Activated T-cell treated with anti-CD3 and anti-CD28 coated beads, Interleukin-2, amount 50 U/mL, for 72 hours (primary cell): Measurements from ENCODE around the gene SRBD1. TPM values are rescaled to one million over a fixed set of nuclear protein-coding genes. Genes with fewer than 3 reads are reported as not detected.
A peak's percentile ranks its signal among the peaks of the same experiment; 100 is the strongest.

Source experiments
- ATAC-seq, 2 donors: fragments of 150-1000 bp; cut with Tn5 transposase; replicated peaks in 1 of 2; 2 replicates each; pipeline ENCODE4 v1.10.0; 2021; ENCODE audit warnings: moderate library complexity in 2 of 2, mild to moderate bottlenecking in 1 of 2
- DNase-seq, 2 donors: peaks; one replicate each; pipeline ENCODE4 v3.0.0; 2021 to 2022; ENCODE audit warnings: mixed read lengths in 1 of 2
- H3K27ac Mint-ChIP-seq: one replicate; pipeline ENCODE4 v1.8.0; 2022; ENCODE audit warnings: mild to moderate bottlenecking, moderate library complexity, mixed read lengths
- H3K27me3 Mint-ChIP-seq: one replicate; pipeline ENCODE4 v1.8.0; 2022; ENCODE audit warnings: low read depth, mixed read lengths
- H3K36me3 Mint-ChIP-seq, 2 donors: one replicate each; pipeline ENCODE4 v1.8.0; 2022; ENCODE audit warnings: mixed read lengths in 2 of 2, mild to moderate bottlenecking in 1 of 2; ENCODE audit not compliant: insufficient read depth in 2 of 2
- H3K4me1 Mint-ChIP-seq: one replicate; pipeline ENCODE4 v1.8.0; 2022; ENCODE audit warnings: low read depth, mixed read lengths
- H3K4me3 Mint-ChIP-seq, 2 donors: one replicate each; pipeline ENCODE4 v1.8.0; 2022; ENCODE audit warnings: mild to moderate bottlenecking in 2 of 2, mixed read lengths in 2 of 2, moderate library complexity in 2 of 2
- H3K9me3 Mint-ChIP-seq, 2 donors: one replicate each; pipeline ENCODE4 v1.8.0; 2022; ENCODE audit warnings: mixed read lengths in 2 of 2
- total RNA-seq, 2 donors: library from RNA; stranded (reverse); gene quantifications; one replicate each; pipeline ENCODE4 v1.2.3, GENCODE V29; 2022

Gene SRBD1
- total RNA-seq, 2 donors from 2014 or later: 19.0 to 20.3 TPM

- peaks cover 25% of the 10 kb centered on the region for H3K27me3 Mint-ChIP-seq
- H3K36me3 Mint-ChIP-seq: peaks cover 2 to 5% of the 10 kb centered on the region in 2 donors
- ATAC-seq (no peak), DNase-seq (no peak)
- H3K4me3 Mint-ChIP-seq: no peak overlapping the region
- H3K27ac Mint-ChIP-seq: no peak overlapping the region
- peaks cover 29% of the 10 kb centered on the region for H3K4me1 Mint-ChIP-seq
- H3K9me3 Mint-ChIP-seq: no peaks in the 10 kb centered on the region
Measured at GRCh38 chr2:45647986-45648520, 37.0 kb upstream of the SRBD1 start.

GRCh38 chr2:45647356-45647755 is 36.3 kb upstream of the SRBD1 start:
- Mint-ChIP-seq H3K9me3 (no peaks in the 10 kb centered on the region), H3K36me3 (peaks cover 2% of the 10 kb centered on the region in 2 donors), H3K4me3 (no peak overlapping the region), H3K27ac (no peak overlapping the region), H3K4me1 (peaks cover 22% of the 10 kb centered on the region), H3K27me3 (peaks cover 19% of the 10 kb centered on the region)
- DNase-seq: no peak
- no peak for ATAC-seq

GRCh38 chr2:45646289-45646688 is 35.2 kb upstream of the SRBD1 start:
- no peaks in the 10 kb centered on the region for H3K9me3 Mint-ChIP-seq
- peaks cover 2% of the 10 kb centered on the region in 2 donors for H3K36me3 Mint-ChIP-seq
- no peak overlapping the region for H3K4me3 Mint-ChIP-seq
- H3K27ac Mint-ChIP-seq: no peak overlapping the region
- DNase-seq (no peak), ATAC-seq (no peak)
- peaks cover 25% of the 10 kb centered on the region for H3K27me3 Mint-ChIP-seq
- H3K4me1 Mint-ChIP-seq: peaks cover 17% of the 10 kb centered on the region

- no peaks in the 10 kb centered on the region for H3K36me3 Mint-ChIP-seq
- peaks cover 44% of the 10 kb centered on the region for H3K27me3 Mint-ChIP-seq
- peaks cover 11% of the 10 kb centered on the region for H3K4me1 Mint-ChIP-seq
- H3K4me3 Mint-ChIP-seq: peak overlapping the region; percentile 84
- no peaks in the 10 kb centered on the region for H3K9me3 Mint-ChIP-seq
- peak; percentile 98 for ATAC-seq
- no peak overlapping the region for H3K27ac Mint-ChIP-seq
- peak; percentile 73 to 84 for DNase-seq
Measured at GRCh38 chr2:45643543-45644542, 32.8 kb upstream of the SRBD1 start.

GRCh38 chr2:45643095-45643494 is 32.0 kb upstream of the SRBD1 start:
- H3K9me3 Mint-ChIP-seq: no peaks in the 10 kb centered on the region
- ATAC-seq (peak; percentile 21), DNase-seq (no peak)
- peak overlapping the region; percentile 84 for H3K4me3 Mint-ChIP-seq
- H3K27me3 Mint-ChIP-seq: peaks cover 52% of the 10 kb centered on the region
- H3K27ac Mint-ChIP-seq: no peak overlapping the region
- H3K4me1 Mint-ChIP-seq: peaks cover 11% of the 10 kb centered on the region
- H3K36me3 Mint-ChIP-seq: no peaks in the 10 kb centered on the region

- Mint-ChIP-seq H3K27ac (no peak overlapping the region), H3K9me3 (no peaks in the 10 kb centered on the region), H3K4me1 (peaks cover 18% of the 10 kb centered on the region), H3K27me3 (peaks cover 69% of the 10 kb centered on the region), H3K4me3 (no peak overlapping the region), H3K36me3 (no peaks in the 10 kb centered on the region)
- no peak for DNase-seq
- no peak for ATAC-seq
Measured at GRCh38 chr2:45640576-45640975, 29.5 kb upstream of the SRBD1 start.

- DNase-seq (peak; percentile 27 to 31), ATAC-seq (peak; percentile 87 to 95)
- Mint-ChIP-seq H3K4me1 (peaks cover 7% of the 10 kb centered on the region), H3K36me3 (no peaks in the 10 kb centered on the region), H3K27ac (no peak overlapping the region), H3K4me3 (peak overlapping the region in 1 of 2 donors; percentile 9), H3K27me3 (peaks cover 67% of the 10 kb centered on the region), H3K9me3 (no peaks in the 10 kb centered on the region)
Measured at GRCh38 chr2:45637440-45637839, 26.4 kb upstream of the SRBD1 start.

- Mint-ChIP-seq H3K27ac (no peak overlapping the region), H3K9me3 (no peaks in the 10 kb centered on the region), H3K36me3 (no peaks in the 10 kb centered on the region), H3K4me3 (no peak overlapping the region), H3K27me3 (peaks cover 66% of the 10 kb centered on the region), H3K4me1 (peaks cover 7% of the 10 kb centered on the region)
- no peak for DNase-seq
- no peak for ATAC-seq
Measured at GRCh38 chr2:45636008-45636407, 24.9 kb upstream of the SRBD1 start.

GRCh38 chr2:45634223-45634622 is 23.2 kb upstream of the SRBD1 start:
- no peak for DNase-seq
- Mint-ChIP-seq H3K27me3 (peaks cover 60% of the 10 kb centered on the region), H3K36me3 (no peaks in the 10 kb centered on the region), H3K4me1 (peaks cover 7% of the 10 kb centered on the region), H3K27ac (no peak overlapping the region), H3K9me3 (no peaks in the 10 kb centered on the region), H3K4me3 (no peak overlapping the region)
- no peak for ATAC-seq

- Mint-ChIP-seq H3K36me3 (no peaks in the 10 kb centered on the region), H3K4me1 (no peaks in the 10 kb centered on the region), H3K4me3 (no peak overlapping the region), H3K27me3 (peaks cover 38% of the 10 kb centered on the region), H3K9me3 (no peaks in the 10 kb centered on the region), H3K27ac (no peak overlapping the region)
- no peak for ATAC-seq
- no peak for DNase-seq
Measured at GRCh38 chr2:45631955-45632354, 20.9 kb upstream of the SRBD1 start.

GRCh38 chr2:45631319-45631718 is 20.3 kb upstream of the SRBD1 start:
- DNase-seq (no peak), ATAC-seq (no peak)
- Mint-ChIP-seq H3K4me3 (no peak overlapping the region), H3K4me1 (no peaks in the 10 kb centered on the region), H3K36me3 (no peaks in the 10 kb centered on the region), H3K9me3 (no peaks in the 10 kb centered on the region), H3K27me3 (peaks cover 38% of the 10 kb centered on the region), H3K27ac (no peak overlapping the region)

GRCh38 chr2:45629971-45630370 is 18.9 kb upstream of the SRBD1 start:
- H3K27ac Mint-ChIP-seq: no peak overlapping the region
- no peaks in the 10 kb centered on the region for H3K4me1 Mint-ChIP-seq
- no peak overlapping the region for H3K4me3 Mint-ChIP-seq
- peaks cover 30% of the 10 kb centered on the region for H3K27me3 Mint-ChIP-seq
- H3K36me3 Mint-ChIP-seq: no peaks in the 10 kb centered on the region
- no peak for ATAC-seq
- H3K9me3 Mint-ChIP-seq: no peaks in the 10 kb centered on the region
- no peak for DNase-seq

- H3K27ac Mint-ChIP-seq: no peak overlapping the region
- ATAC-seq: no peak
- H3K27me3 Mint-ChIP-seq: peaks cover 24% of the 10 kb centered on the region
- no peak overlapping the region for H3K4me3 Mint-ChIP-seq
- no peaks in the 10 kb centered on the region for H3K36me3 Mint-ChIP-seq
- peaks cover 1% of the 10 kb centered on the region for H3K4me1 Mint-ChIP-seq
- DNase-seq: no peak
- H3K9me3 Mint-ChIP-seq: no peaks in the 10 kb centered on the region
Measured at GRCh38 chr2:45627911-45628310, 16.8 kb upstream of the SRBD1 start.
